Measurements from ENCODE around the gene VCPKMT.

GRCh38 chr14:50089208-50089607 is 27.2 kb downstream of the VCPKMT start:
- TF ChIP-seq CTCF (IDR thresholded peaks at IDR 0.05) (no peak), POLR2A (IDR thresholded peaks at IDR 0.05) (no peak), POLR2AphosphoS5 (IDR thresholded peaks at IDR 0.05) (no peak), EP300 (IDR thresholded peaks at IDR 0.05) (no peak)
